NCI-H748 (cell line): ENCODE measurements around the gene ANTXR2.
"Not testable (repeated sequence)": the region's sequence is repeated elsewhere in the genome, so short reads cannot be mapped to it uniquely, and the experiment has no call there.

ENCODE experiments used
- DNase-seq: peaks from one replicate; lab custom pipeline; 2025; ENCODE audit not compliant: unreplicated experiment; lab: John Stamatoyannopoulos, UW

The ANTXR2 gene

GRCh38 chr4:79927931-79928330, 145.1 kb downstream of the ANTXR2 start:
- DNase-seq: no peak

GRCh38 chr4:79923281-79923680, 149.7 kb downstream of the ANTXR2 start:
- no peak for DNase-seq

GRCh38 chr4:79922011-79922410, 151.0 kb downstream of the ANTXR2 start:
- peak; percentile 75 for DNase-seq

- no peak for DNase-seq
These were observed 152.7 kb downstream of the ANTXR2 start for GRCh38 chr4:79920163-79920853.

- no peak for DNase-seq
These were observed 154.7 kb downstream of the ANTXR2 start for GRCh38 chr4:79918292-79918691.

- peak; percentile 52 for DNase-seq
These were observed 155.8 kb downstream of the ANTXR2 start for GRCh38 chr4:79917246-79917645.

GRCh38 chr4:79915246-79915645, 157.8 kb downstream of the ANTXR2 start:
- DNase-seq: no peak

- no peak for DNase-seq
These were observed 159.4 kb downstream of the ANTXR2 start for GRCh38 chr4:79913581-79913980.

- no peak for DNase-seq
These were observed 166.0 kb downstream of the ANTXR2 start for GRCh38 chr4:79907001-79907400.

- DNase-seq: no peak
These were observed 166.7 kb downstream of the ANTXR2 start for GRCh38 chr4:79906303-79906702.

- no peak for DNase-seq
These were observed 167.8 kb downstream of the ANTXR2 start for GRCh38 chr4:79905212-79905611.

- no peak for DNase-seq
These were observed 168.7 kb downstream of the ANTXR2 start for GRCh38 chr4:79904331-79904730.

- no peak for DNase-seq
These were observed 172.8 kb downstream of the ANTXR2 start for GRCh38 chr4:79900182-79900581.

- no peak for DNase-seq
These were observed 173.5 kb downstream of the ANTXR2 start for GRCh38 chr4:79899481-79899880.

- DNase-seq: no peak
These were observed 175.0 kb downstream of the ANTXR2 start for GRCh38 chr4:79898055-79898454.

GRCh38 chr4:79897174-79897573, 175.9 kb downstream of the ANTXR2 start:
- no peak for DNase-seq

GRCh38 chr4:79893456-79893855, 179.6 kb downstream of the ANTXR2 start:
- DNase-seq: no peak

GRCh38 chr4:79889026-79889425, 184.0 kb downstream of the ANTXR2 start:
- DNase-seq: not testable (repeated sequence)

GRCh38 chr4:79886557-79886956, 186.5 kb downstream of the ANTXR2 start:
- DNase-seq: no peak

GRCh38 chr4:79886021-79886420, 187.0 kb downstream of the ANTXR2 start:
- no peak for DNase-seq

GRCh38 chr4:79883290-79883689, 189.7 kb downstream of the ANTXR2 start:
- DNase-seq: no peak

- no peak for DNase-seq
These were observed 190.2 kb downstream of the ANTXR2 start for GRCh38 chr4:79882806-79883205.

GRCh38 chr4:79881407-79881806, 191.6 kb downstream of the ANTXR2 start:
- no peak for DNase-seq
